ENCODE data around the gene EFNA5.

EFNA5 gene

GRCh38 chr5:107619781-107620180 lies 51.0 kb downstream of the EFNA5 start:
- TF ChIP-seq CTCF (IDR thresholded peaks at IDR 0.05; ENCODE audit: low read depth, low read length, missing control alignments): no peak
- no peak overlapping the region for H3K4me3 ChIP-seq (replicated peaks; ENCODE audit: low read depth, low read length)
- DNase-seq (ENCODE audit: extremely low read depth, low read depth): no peak

GRCh38 chr5:107618242-107618641 lies 52.5 kb downstream of the EFNA5 start:
- no peak for TF ChIP-seq CTCF (IDR thresholded peaks at IDR 0.05; ENCODE audit: low read depth, low read length, missing control alignments)
- H3K4me3 ChIP-seq (replicated peaks; ENCODE audit: low read depth, low read length): no peak overlapping the region
- DNase-seq (ENCODE audit: extremely low read depth, low read depth): no peak

GRCh38 chr5:107617052-107617451 lies 53.7 kb downstream of the EFNA5 start:
- no peak overlapping the region for H3K4me3 ChIP-seq (replicated peaks; ENCODE audit: low read depth, low read length)
- no peak for TF ChIP-seq CTCF (IDR thresholded peaks at IDR 0.05; ENCODE audit: low read depth, low read length, missing control alignments)
- no peak for DNase-seq (ENCODE audit: extremely low read depth, low read depth)

GRCh38 chr5:107616213-107616612 lies 54.5 kb downstream of the EFNA5 start:
- no peak overlapping the region for H3K4me3 ChIP-seq (replicated peaks; ENCODE audit: low read depth, low read length)
- no peak for DNase-seq (ENCODE audit: extremely low read depth, low read depth)
- no peak for TF ChIP-seq CTCF (IDR thresholded peaks at IDR 0.05; ENCODE audit: low read depth, low read length, missing control alignments)

GRCh38 chr5:107615299-107615817 lies 55.4 kb downstream of the EFNA5 start:
- TF ChIP-seq CTCF (IDR thresholded peaks at IDR 0.05; ENCODE audit: low read depth, low read length, missing control alignments): no peak
- H3K4me3 ChIP-seq (replicated peaks; ENCODE audit: low read depth, low read length): no peak overlapping the region
- no peak for DNase-seq (ENCODE audit: extremely low read depth, low read depth)

GRCh38 chr5:107612541-107612940 lies 58.2 kb downstream of the EFNA5 start:
- H3K4me3 ChIP-seq (replicated peaks; ENCODE audit: low read depth, low read length): no peak overlapping the region
- DNase-seq (ENCODE audit: extremely low read depth, low read depth): no peak
- TF ChIP-seq CTCF (IDR thresholded peaks at IDR 0.05; ENCODE audit: low read depth, low read length, missing control alignments): no peak

- no peak overlapping the region for H3K4me3 ChIP-seq (replicated peaks; ENCODE audit: low read depth, low read length)
- no peak for TF ChIP-seq CTCF (IDR thresholded peaks at IDR 0.05; ENCODE audit: low read depth, low read length, missing control alignments)
- DNase-seq (ENCODE audit: extremely low read depth, low read depth): no peak
Observed at GRCh38 chr5:107610798-107611197, 59.9 kb downstream of the EFNA5 start.
